GM18868 (cell line): ENCODE data around the gene TBC1D10A.
A peak's percentile ranks its signal among the peaks of the same experiment; 100 is the strongest.

Experiments used
- ATAC-seq: cut with Tn5 transposase; IDR thresholded peaks from one replicate; pipeline ENCODE4 v1.9.1; 2021; ENCODE audit warnings: mild to moderate bottlenecking, moderate library complexity; ENCODE audit not compliant: unreplicated experiment

TBC1D10A gene

GRCh38 chr22:30302810-30303138, 24.0 kb downstream of the TBC1D10A start:
- no peak for ATAC-seq

DNA sequence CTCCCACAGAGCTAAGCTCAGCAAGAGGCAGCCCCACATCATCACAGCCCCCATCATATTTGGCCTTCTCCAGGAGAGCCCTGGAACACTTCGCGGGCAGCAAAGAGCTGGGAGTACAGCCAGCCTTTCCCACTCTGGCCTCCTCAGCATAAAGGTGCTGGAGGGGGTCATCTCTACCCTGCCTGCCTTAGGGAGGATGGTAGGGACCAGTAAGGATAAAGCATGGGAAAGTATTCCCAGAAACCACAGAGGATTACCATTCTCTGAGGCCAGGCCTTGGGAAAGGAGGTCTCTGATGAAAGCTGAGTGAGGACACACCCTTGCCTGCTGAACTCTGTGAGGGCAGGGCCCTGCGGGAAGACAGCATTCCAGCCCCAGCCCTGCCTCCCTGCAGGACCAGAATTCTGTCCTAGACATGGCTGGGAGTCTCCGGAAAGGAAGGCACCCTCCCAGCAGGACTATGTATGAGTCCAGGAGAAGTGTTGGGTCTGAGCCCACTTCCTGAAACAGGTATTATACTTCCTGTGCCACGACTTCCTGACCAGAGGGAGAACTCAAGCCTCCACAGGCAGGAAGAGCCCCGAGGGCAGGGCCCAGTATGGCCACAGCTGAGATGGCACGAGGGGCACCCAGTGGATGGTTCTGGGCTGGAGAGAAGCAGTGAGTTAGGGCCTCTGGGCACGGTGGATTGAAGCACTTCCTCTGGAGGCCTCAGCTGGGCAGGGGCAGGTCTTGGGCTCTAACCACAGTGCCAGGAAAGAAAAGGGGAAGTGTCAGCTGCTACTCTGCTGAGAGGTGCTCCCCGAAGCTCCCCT, 24.5 kb downstream of the TBC1D10A start:
- no peak for ATAC-seq

DNA sequence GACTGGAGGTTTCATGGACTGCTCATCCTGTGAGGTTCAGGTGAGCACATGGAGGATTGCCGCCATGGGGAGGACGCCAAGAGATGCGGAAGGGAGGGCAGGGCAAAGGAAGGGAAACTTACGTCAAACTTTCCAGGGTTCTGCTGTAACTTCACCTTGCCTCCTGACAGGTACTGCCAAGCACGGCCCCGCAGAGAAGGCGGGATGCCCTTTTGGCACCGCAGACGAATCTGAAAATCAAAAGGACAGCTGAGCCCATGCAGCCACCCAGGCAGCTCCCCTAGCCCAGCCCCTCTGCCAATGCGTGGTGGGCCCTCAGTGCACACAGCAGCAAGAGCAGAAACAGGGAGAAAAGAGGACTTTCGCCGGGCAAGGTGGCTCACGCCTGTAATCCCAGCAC, 27.4 kb downstream of the TBC1D10A start:
- ATAC-seq = no peak

DNA sequence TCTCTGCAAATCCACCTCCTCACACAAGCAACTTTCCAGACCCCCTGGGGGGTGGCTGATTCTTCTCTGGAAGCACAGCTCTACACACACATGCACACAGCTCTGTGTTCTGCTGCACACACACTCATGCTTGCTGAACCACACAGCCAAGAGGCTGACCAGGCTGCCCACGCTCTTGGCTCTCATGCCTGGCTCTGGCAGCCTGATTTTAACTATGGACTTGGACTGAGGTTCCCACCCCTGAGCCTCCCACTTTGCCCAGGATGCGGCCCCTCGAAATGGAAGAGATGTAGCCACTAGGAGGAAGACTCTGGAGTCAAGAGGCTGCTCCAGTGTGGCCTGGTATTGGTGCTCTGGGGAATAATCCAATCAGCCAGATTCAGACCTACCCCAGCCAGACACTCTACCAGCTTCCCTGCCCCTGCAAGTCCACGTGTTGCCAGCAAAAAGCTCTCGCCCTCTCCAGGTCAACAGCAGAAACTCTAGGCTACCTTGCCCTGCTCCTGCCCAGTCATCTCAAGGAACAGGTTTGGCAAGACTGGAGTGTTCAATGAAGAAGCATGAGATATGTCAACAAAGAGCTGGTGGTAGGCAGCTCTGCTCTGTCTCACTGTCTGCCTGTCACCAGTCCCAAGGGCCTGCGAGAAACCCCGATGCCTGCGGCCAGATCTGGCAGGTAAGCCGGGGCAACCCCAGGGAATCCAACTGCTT, 28.6 kb downstream of the TBC1D10A start:
- no peak for ATAC-seq

DNA sequence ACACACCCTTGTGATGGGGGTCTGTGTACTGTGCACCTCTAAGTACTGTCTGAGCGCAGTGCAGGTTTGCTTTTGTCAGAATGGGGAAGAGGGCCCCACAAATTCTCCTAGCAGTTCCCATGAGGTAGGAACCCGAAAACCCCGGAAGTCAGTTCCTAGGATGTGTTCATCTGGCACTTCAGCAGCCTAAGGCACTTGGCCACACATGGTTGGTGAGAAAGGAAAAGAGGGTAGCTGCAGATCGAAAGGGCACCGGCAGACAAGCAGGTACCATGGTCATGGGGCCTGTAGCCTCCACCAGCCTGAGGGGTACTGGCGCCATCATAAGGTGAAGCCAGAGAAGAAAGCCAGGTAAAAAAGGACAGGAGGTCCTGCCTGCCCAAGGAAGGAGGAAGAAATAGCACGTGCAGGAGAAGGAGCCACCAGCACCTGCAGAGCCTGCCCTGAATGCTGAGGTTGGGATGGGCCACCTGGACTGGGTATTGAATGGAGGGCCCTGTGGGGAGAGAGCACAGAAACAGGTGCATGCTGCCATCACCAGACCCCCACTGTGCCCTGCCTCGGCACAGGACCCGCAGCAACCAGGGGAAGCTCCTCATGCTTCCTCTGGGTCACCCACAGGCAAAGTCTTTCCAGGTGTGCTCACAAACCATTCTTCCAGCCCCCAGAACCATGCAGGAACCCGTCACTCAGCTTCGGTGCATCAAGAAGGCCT, 29.3 kb downstream of the TBC1D10A start:
- ATAC-seq = no peak

GRCh38 chr22:30296833-30297232, 29.9 kb downstream of the TBC1D10A start:
- no peak for ATAC-seq

DNA sequence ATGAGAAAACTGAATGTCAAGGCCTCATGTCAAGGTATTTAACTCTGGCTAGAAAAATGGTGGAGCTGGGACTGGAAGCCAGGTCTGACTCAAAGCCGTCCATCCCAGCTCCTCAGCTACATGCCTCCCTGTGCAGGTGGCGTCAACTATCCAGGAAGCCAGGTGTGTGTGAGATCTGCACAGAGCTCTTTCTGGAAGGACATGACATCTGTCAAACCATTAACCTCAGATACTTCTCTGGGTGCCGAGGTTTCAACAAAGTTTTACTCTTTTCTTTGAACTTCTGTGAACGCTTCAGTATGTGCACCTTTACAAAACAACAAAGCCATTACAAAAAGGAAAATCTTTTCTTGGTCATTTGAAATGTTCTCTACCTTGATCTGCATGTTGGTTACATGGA, 30.4 kb downstream of the TBC1D10A start:
- ATAC-seq = no peak

- ATAC-seq = no peak
Measured at GRCh38 chr22:30295576-30295975, 31.2 kb downstream of the TBC1D10A start.

DNA sequence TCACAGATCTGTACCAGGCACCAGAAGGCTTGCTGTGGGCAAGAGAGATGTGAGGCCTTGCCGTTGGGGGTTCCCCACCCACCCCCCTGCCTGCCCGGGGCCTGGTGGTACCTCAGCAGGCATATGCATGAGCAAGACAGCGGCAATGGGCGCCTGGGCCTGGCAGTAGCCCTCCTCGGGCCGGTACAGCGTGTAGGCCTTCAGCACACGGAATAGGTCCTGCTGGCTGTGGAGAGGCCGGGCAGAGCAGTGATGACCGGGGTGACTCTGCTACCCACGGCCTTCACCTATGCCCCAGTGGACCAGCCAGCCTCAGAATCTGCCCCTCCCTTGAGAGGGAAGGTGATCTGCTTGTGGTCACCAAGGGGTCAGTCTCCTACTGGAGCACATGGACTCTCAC, 31.9 kb downstream of the TBC1D10A start:
- ATAC-seq = no peak

GRCh38 chr22:30294066-30294465, 32.7 kb downstream of the TBC1D10A start:
- ATAC-seq = no peak

DNA sequence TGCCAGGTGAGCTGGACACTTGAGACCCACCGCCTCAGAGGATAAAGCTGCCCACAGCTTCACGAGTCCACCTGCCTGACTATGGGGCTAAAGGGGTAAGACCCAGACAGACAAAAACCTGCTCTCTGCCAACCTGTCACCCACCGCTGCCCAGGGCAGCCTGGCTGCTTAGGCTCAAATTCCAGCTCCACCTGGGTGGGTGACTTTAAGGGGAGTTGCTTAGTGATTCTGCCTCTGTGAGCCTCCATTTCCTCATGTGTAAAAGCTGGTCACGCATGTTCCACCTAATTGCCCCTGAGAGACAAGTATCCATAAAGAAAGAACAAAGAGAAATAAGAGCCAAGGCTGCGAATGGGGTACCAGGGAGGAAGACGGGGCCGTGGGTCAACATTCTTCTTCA, 33.7 kb downstream of the TBC1D10A start:
- no peak for ATAC-seq

DNA sequence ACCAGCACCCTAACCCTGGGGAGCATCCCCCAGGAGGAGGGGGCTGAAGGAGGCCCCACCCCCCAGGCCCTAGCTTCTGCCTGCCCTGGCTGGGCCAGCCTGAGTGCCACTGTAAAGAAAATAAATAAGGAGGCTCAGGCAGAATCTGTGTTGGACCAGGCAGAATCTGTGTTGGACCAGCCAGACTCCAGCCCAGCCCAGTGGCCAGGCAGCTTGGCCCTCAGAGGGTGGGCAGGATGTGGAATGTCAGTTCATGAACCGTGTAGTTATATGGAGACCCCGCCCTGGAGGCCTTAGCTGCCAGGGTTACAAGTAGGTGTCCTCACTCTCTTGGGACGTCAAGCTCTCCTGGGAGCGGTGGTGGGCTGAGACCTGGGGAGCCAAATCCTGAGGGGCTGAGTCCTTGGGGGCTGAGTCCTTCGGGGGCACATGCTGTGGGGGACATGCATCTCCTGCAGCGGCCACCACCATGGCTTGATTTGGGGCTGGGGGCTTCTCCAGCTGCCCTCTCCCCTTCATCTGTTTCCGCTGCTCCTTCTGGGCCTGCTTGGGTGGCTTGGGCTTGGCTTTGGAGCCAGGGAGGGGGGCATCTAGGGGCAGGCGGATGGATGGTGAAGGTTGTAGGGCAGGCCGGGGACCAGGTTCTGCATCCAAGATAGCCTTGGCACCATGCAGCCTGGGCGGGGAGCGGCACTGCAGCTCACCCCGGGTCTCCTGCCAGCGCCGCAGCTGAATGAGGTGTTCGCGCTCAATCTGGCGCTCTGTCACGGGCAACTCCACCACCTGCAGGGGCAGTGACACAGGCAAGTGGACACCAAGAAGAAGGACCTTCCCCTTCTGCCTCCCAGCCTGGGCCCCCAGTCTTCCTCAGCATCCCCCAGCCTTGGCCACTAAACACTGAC, 34.4 kb downstream of the TBC1D10A start:
- no peak for ATAC-seq

- ATAC-seq = no peak
Measured at GRCh38 chr22:30291058-30291892, 35.5 kb downstream of the TBC1D10A start.

GRCh38 chr22:30290342-30291057, 36.2 kb downstream of the TBC1D10A start:
- no peak for ATAC-seq

- peak; percentile 20 for ATAC-seq
Measured at GRCh38 chr22:30289980-30290313, 36.8 kb downstream of the TBC1D10A start.

- ATAC-seq = peak; percentile 71
Measured at GRCh38 chr22:30289141-30289979, 37.4 kb downstream of the TBC1D10A start, which contains the start of gene CASTOR1. CASTOR1 (minus strand) TSS chr22:30289505; CDS start chr22:30289497, 8 bp downstream.

GRCh38 chr22:30288419-30289140, 38.2 kb downstream of the TBC1D10A start:
- ATAC-seq = no peak
